H9 (cell line): ENCODE data around the gene MLLT3. TPM values are rescaled to one million over a fixed set of nuclear protein-coding genes. Genes with fewer than 3 reads are reported as not detected.

Experiments used
- DNase-seq: peaks from one replicate; pipeline ENCODE4 v3.0.0-alpha.2; 2017
- H2AFZ ChIP-seq: one replicate; pipeline ENCODE4 v1.6.1; 2013; ENCODE audit warnings: mild to moderate bottlenecking, low read length, control low read depth, moderate library complexity
- H2AK5ac ChIP-seq: 2 replicates; pipeline ENCODE4 v1.6.1; 2013; ENCODE audit warnings: low read length, control low read depth, mixed read lengths; ENCODE audit not compliant: insufficient read length
- H2BK120ac ChIP-seq: one replicate; pipeline ENCODE4 v1.6.1; 2013; ENCODE audit warnings: low read depth, mild to moderate bottlenecking, low read length, control low read depth, inconsistent platforms; ENCODE audit not compliant: poor library complexity, severe bottlenecking
- H2BK12ac ChIP-seq: 2 replicates; pipeline ENCODE4 v1.6.1; 2013; ENCODE audit warnings: low read length, control low read depth, mixed read lengths, low read depth; ENCODE audit not compliant: insufficient read length
- H2BK15ac ChIP-seq: 2 replicates; pipeline ENCODE4 v1.6.1; 2013; ENCODE audit warnings: low read depth, low read length, control low read depth
- H2BK20ac ChIP-seq: one replicate; pipeline ENCODE4 v1.6.1; 2013; ENCODE audit warnings: low read depth, mild to moderate bottlenecking, low read length, control low read depth, inconsistent platforms; ENCODE audit not compliant: poor library complexity, severe bottlenecking
- H2BK5ac ChIP-seq: 2 replicates; pipeline ENCODE4 v1.6.1; 2013; ENCODE audit warnings: low read length, control low read depth, mixed read lengths; ENCODE audit not compliant: insufficient read length
- H3K14ac ChIP-seq: 2 replicates; pipeline ENCODE4 v1.6.1; 2013; ENCODE audit warnings: low read length, control low read depth; ENCODE audit not compliant: insufficient read depth
- H3K18ac ChIP-seq: 2 replicates; pipeline ENCODE4 v1.6.1; 2013; ENCODE audit warnings: low read depth, mild to moderate bottlenecking, mixed read lengths, low read length, control low read depth; ENCODE audit not compliant: insufficient read length
- H3K23ac ChIP-seq: 2 replicates; pipeline ENCODE4 v1.6.1; 2013; ENCODE audit warnings: low read length, control low read depth, mixed read lengths, low read depth; ENCODE audit not compliant: insufficient read length
- H3K23me2 ChIP-seq: 2 replicates; pipeline ENCODE4 v1.6.1; 2013; ENCODE audit warnings: low read depth, mild to moderate bottlenecking, mixed read lengths, low read length, control low read depth; ENCODE audit not compliant: insufficient read length, poor library complexity, severe bottlenecking
- H3K27ac ChIP-seq: 2 replicates; pipeline ENCODE4 v1.5.1; 2013; ENCODE audit warnings: low read length, control low read depth, mixed read lengths, low read depth; ENCODE audit not compliant: insufficient read length
- H3K27me3 ChIP-seq: 2 replicates; pipeline ENCODE4 v1.6.1; 2013; ENCODE audit warnings: low read length, control low read depth, inconsistent platforms; ENCODE audit not compliant: insufficient read depth
- H3K4ac ChIP-seq: 2 replicates; pipeline ENCODE4 v1.6.1; 2013; ENCODE audit warnings: low read depth, mild to moderate bottlenecking, control low read depth, inconsistent platforms, low read length, moderate library complexity
- H3K4me1 ChIP-seq: 2 replicates; pipeline ENCODE4 v1.6.1; 2013; ENCODE audit warnings: low read length, control low read depth, inconsistent platforms; ENCODE audit not compliant: insufficient read depth
- H3K4me2 ChIP-seq: 2 replicates; pipeline ENCODE4 v1.6.1; 2013; ENCODE audit warnings: low read length, control low read depth, mixed read lengths; ENCODE audit not compliant: insufficient read length, insufficient read depth
- H3K56ac ChIP-seq: 2 replicates; pipeline ENCODE4 v1.6.1; 2013; ENCODE audit warnings: low read depth, mild to moderate bottlenecking, mixed read lengths, low read length, control low read depth; ENCODE audit not compliant: insufficient read length
- H3K79me1 ChIP-seq: 2 replicates; pipeline ENCODE4 v1.6.1; 2013; ENCODE audit warnings: low read depth, mild to moderate bottlenecking, moderate library complexity, low read length, control low read depth, inconsistent platforms; ENCODE audit not compliant: insufficient read depth, poor library complexity, severe bottlenecking
- H3K79me2 ChIP-seq: 2 replicates; pipeline ENCODE4 v1.6.1; 2013; ENCODE audit warnings: low read length, control low read depth, inconsistent platforms; ENCODE audit not compliant: insufficient read depth
- H3K9ac ChIP-seq: 2 replicates; pipeline ENCODE4 v1.6.1; 2013; ENCODE audit warnings: low read length, control low read depth, mixed read lengths; ENCODE audit not compliant: insufficient read length; ENCODE audit errors: extremely low read depth
- H3K9me3 ChIP-seq: one replicate; pipeline ENCODE4 v1.6.1; 2013; ENCODE audit warnings: low read depth, low read length, inconsistent platforms; ENCODE audit not compliant: control insufficient read depth
- H3T11ph ChIP-seq: one replicate; pipeline ENCODE4 v1.6.1; 2013; ENCODE audit warnings: mild to moderate bottlenecking, low read length, control low read depth, inconsistent platforms
- H4K20me1 ChIP-seq: one replicate; pipeline ENCODE4 v1.6.1; 2013; ENCODE audit not compliant: control insufficient read depth, insufficient read length, insufficient read depth
- H4K5ac ChIP-seq: 2 replicates; pipeline ENCODE4 v1.6.1; 2013; ENCODE audit warnings: low read depth, mild to moderate bottlenecking, mixed read lengths, low read length, control low read depth; ENCODE audit not compliant: insufficient read length
- H4K8ac ChIP-seq: replicated peaks from 2 replicates; pipeline ENCODE4 v1.6.1; 2013; ENCODE audit warnings: low read length, control low read depth, mixed read lengths, low read depth; ENCODE audit not compliant: insufficient read length
- H4K91ac ChIP-seq: 2 replicates; pipeline ENCODE4 v1.6.1; 2013; ENCODE audit warnings: low read depth, mild to moderate bottlenecking, moderate library complexity, mixed read lengths, low read length, control low read depth; ENCODE audit not compliant: insufficient read length
- H3K27ac Mint-ChIP-seq, 3 experiments: 2 replicates in 2 of 3; 3 replicates in 1 of 3; pipeline ENCODE4 v1.8.0; 2020 to 2021; ENCODE audit warnings: mixed read lengths in 3 of 3, mild to moderate bottlenecking in 1 of 3, moderate library complexity in 1 of 3
- H3K27me3 Mint-ChIP-seq: 2 replicates; pipeline ENCODE4 v1.8.0; 2021; ENCODE audit warnings: low read depth, mild to moderate bottlenecking, moderate library complexity, mixed read lengths
- H3K36me3 Mint-ChIP-seq, 3 experiments: 2 replicates in 2 of 3; 3 replicates in 1 of 3; pipeline ENCODE4 v1.8.0; 2020 to 2021; ENCODE audit warnings: low read depth in 3 of 3, mixed read lengths in 3 of 3; ENCODE audit not compliant: insufficient read depth in 1 of 3
- H3K4me1 Mint-ChIP-seq, 2 experiments: 2 replicates each; pipeline ENCODE4 v1.8.0; 2020; ENCODE audit warnings: mixed read lengths in 2 of 2
- H3K4me3 Mint-ChIP-seq, 2 experiments: 2 replicates in 1 of 2; 3 replicates in 1 of 2; pipeline ENCODE4 v1.8.0; 2020 to 2021; ENCODE audit warnings: mild to moderate bottlenecking in 2 of 2, mixed read lengths in 2 of 2, moderate library complexity in 1 of 2
- H3K9me3 Mint-ChIP-seq, 2 experiments: 2 replicates in 1 of 2; 3 replicates in 1 of 2; pipeline ENCODE4 v1.8.0; 2020; ENCODE audit warnings: mild to moderate bottlenecking in 2 of 2, mixed read lengths in 2 of 2, moderate library complexity in 1 of 2
- WGBS: extraction: QIAGEN DNeasy Blood & Tissue Kit; methylation state at CpG from one replicate; pipeline ENCODE4 v1.1.7; 2013; ENCODE audit warnings: missing lambda C conversion rate, low lambda C conversion rate, mixed read lengths; ENCODE audit not compliant: insufficient read length; ENCODE audit errors: extremely low coverage; 5-methylcytosine and 5-hydroxymethylcytosine counted together
- total RNA-seq: library from RNA; stranded (reverse); gene quantifications from 2 replicates; pipeline ENCODE4 v1.2.1, GENCODE V29; 2021
- TF ChIP-seq, protein P1 (sequence below): fragments of 200-600 bp; sonication (generic); conservative IDR thresholded peaks from 3 replicates; pipeline ENCODE4 v1.8.0; 2021; ENCODE audit warnings: antibody characterized with exemption, mild to moderate bottlenecking

MLLT3 gene
- total RNA-seq, 1 experiment from 2014 or later, result 3.9 TPM

DNA sequence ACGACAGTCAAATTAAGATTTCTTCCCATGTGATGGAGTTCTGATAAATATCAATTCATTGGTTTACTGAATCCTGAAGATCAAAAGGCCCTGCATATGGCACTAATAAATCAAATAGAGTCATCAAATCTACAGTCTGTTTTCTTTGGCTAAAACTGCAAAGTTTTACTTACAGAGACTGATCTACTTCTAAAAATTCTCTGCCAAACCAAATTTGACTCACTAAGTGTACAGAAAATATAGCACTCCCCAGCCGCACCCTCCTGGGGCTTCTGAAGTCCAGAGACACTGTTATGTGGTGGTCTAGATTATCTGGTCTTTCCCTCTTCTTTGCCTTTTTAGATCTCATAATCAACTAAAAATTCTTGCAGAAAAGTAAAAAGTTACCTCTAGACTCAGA lies 237.7 kb downstream of the MLLT3 start:
- Histone ChIP-seq H3K4me2 (no peak overlapping the region), H3K9ac (no peak overlapping the region), H4K20me1 (no peaks in the 10 kb centered on the region), H3K56ac (no peak overlapping the region), H3T11ph (no peak overlapping the region), H3K27ac (no peak overlapping the region), H3K79me1 (no peaks in the 10 kb centered on the region), H2BK15ac (no peak overlapping the region), H3K23me2 (no peaks in the 10 kb centered on the region), H2BK12ac (no peak overlapping the region), H4K8ac (no peak overlapping the region), H4K91ac (no peak overlapping the region), H2AFZ (no peak overlapping the region), H3K23ac (no peak overlapping the region), H2BK120ac (no peak overlapping the region), H2AK5ac (no peak overlapping the region), H3K27me3 (no peaks in the 10 kb centered on the region), H3K18ac (no peak overlapping the region), H2BK20ac (no peak overlapping the region), H4K5ac (no peak overlapping the region), H3K4ac (no peak overlapping the region), H3K9me3 (no peaks in the 10 kb centered on the region), H3K79me2 (no peaks in the 10 kb centered on the region), H3K4me1 (no peaks in the 10 kb centered on the region), H3K14ac (no peak overlapping the region), H2BK5ac (no peak overlapping the region)
- DNase-seq, result no peak
- Mint-ChIP-seq H3K9me3 (peaks cover 0 to 6% of the 10 kb centered on the region in 2 experiments; a peak in 1 of 5 replicates), H3K4me1 (peaks cover 9% of the 10 kb centered on the region in 2 experiments), H3K4me3 (no peak overlapping the region), H3K27me3 (no peaks in the 10 kb centered on the region; the same call in 1 of the 2 replicates), H3K36me3 (peaks cover 0 to 12% (median 2%) of the 10 kb centered on the region in 3 experiments; a peak in 2 of 7 replicates), H3K27ac (no peak overlapping the region)
- no CpG with 5 or more reads among the region's 2 CpGs for WGBS
- TF ChIP-seq, protein P1, sequence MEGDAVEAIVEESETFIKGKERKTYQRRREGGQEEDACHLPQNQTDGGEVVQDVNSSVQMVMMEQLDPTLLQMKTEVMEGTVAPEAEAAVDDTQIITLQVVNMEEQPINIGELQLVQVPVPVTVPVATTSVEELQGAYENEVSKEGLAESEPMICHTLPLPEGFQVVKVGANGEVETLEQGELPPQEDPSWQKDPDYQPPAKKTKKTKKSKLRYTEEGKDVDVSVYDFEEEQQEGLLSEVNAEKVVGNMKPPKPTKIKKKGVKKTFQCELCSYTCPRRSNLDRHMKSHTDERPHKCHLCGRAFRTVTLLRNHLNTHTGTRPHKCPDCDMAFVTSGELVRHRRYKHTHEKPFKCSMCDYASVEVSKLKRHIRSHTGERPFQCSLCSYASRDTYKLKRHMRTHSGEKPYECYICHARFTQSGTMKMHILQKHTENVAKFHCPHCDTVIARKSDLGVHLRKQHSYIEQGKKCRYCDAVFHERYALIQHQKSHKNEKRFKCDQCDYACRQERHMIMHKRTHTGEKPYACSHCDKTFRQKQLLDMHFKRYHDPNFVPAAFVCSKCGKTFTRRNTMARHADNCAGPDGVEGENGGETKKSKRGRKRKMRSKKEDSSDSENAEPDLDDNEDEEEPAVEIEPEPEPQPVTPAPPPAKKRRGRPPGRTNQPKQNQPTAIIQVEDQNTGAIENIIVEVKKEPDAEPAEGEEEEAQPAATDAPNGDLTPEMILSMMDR, result no peak
